DND-41 (cell line): ENCODE results near the gene EFR3B.

Experiments
- ATAC-seq: fragments of 200-7000 bp; cut with Tn5 transposase; 3 replicates; pipeline ENCODE4 v1.9.1; 2021; ENCODE audit warnings: low read depth; ENCODE audit not compliant: insufficient read depth
- DNase-seq: peaks from one replicate; pipeline ENCODE4 v3.0.0-alpha.2; 2020
- H2AFZ ChIP-seq: 2 replicates; pipeline ENCODE4 v1.6.0; 2012; ENCODE audit warnings: low read depth, low read length
- H3K27ac ChIP-seq: 2 replicates; pipeline ENCODE4 v1.5.1; 2012; ENCODE audit warnings: low read length, inconsistent platforms
- H3K27me3 ChIP-seq: fragments of 200-600 bp; sonication (generic); 2 replicates; pipeline ENCODE4 v1.6.0; 2012; ENCODE audit warnings: low read length, mild to moderate bottlenecking, inconsistent platforms; ENCODE audit not compliant: insufficient read depth, poor library complexity
- H3K36me3 ChIP-seq: 2 replicates; pipeline ENCODE4 v1.5.1; 2012; ENCODE audit warnings: low read length, inconsistent platforms; ENCODE audit not compliant: insufficient read depth
- H3K4me1 ChIP-seq: 2 replicates; pipeline ENCODE4 v1.5.1; 2012; ENCODE audit warnings: mild to moderate bottlenecking, low read length; ENCODE audit not compliant: insufficient read depth
- H3K4me2 ChIP-seq: 2 replicates; pipeline ENCODE4 v1.6.0; 2012; ENCODE audit warnings: mild to moderate bottlenecking, moderate library complexity, low read length, inconsistent platforms; ENCODE audit not compliant: insufficient read depth
- H3K4me3 ChIP-seq, 2 experiments: fragments of 200-600 bp in 1 of 2; shearing (Covaris generic) in 1 of 2; 2 replicates each; pipeline ENCODE4 v1.5.1; 2012 to 2016; ENCODE audit warnings: inconsistent platforms in 2 of 2, low read length in 2 of 2, mild to moderate bottlenecking in 2 of 2, low read depth in 1 of 2, moderate library complexity in 1 of 2
- H3K79me2 ChIP-seq: 2 replicates; pipeline ENCODE4 v1.6.0; 2012; ENCODE audit warnings: low read length, inconsistent platforms; ENCODE audit not compliant: insufficient read depth
- H3K9ac ChIP-seq: 2 replicates; pipeline ENCODE4 v1.6.0; 2012; ENCODE audit warnings: low read depth, mild to moderate bottlenecking, inconsistent platforms, low read length, moderate library complexity
- H3K9me3 ChIP-seq: 2 replicates; pipeline ENCODE4 v1.5.1; 2012; ENCODE audit warnings: low read length, moderate library complexity, mild to moderate bottlenecking, inconsistent platforms; ENCODE audit not compliant: insufficient read depth, severe bottlenecking
- H4K20me1 ChIP-seq: 2 replicates; pipeline ENCODE4 v1.6.0; 2012; ENCODE audit warnings: low read length; ENCODE audit not compliant: insufficient read depth
- CTCF ChIP-seq: IDR thresholded peaks from 2 replicates; pipeline ENCODE4 v1.5.1; 2012; ENCODE audit warnings: borderline replicate concordance, low read length, moderate library complexity, mild to moderate bottlenecking; ENCODE audit not compliant: poor library complexity, severe bottlenecking; ENCODE audit errors: extremely low read depth
- EZH2 ChIP-seq: IDR thresholded peaks from 3 replicates; pipeline ENCODE4 v1.6.1; 2012; ENCODE audit warnings: borderline replicate concordance, low read depth, mild to moderate bottlenecking, moderate library complexity, low read length, inconsistent platforms; ENCODE audit not compliant: severe bottlenecking

The EFR3B gene

DNA sequence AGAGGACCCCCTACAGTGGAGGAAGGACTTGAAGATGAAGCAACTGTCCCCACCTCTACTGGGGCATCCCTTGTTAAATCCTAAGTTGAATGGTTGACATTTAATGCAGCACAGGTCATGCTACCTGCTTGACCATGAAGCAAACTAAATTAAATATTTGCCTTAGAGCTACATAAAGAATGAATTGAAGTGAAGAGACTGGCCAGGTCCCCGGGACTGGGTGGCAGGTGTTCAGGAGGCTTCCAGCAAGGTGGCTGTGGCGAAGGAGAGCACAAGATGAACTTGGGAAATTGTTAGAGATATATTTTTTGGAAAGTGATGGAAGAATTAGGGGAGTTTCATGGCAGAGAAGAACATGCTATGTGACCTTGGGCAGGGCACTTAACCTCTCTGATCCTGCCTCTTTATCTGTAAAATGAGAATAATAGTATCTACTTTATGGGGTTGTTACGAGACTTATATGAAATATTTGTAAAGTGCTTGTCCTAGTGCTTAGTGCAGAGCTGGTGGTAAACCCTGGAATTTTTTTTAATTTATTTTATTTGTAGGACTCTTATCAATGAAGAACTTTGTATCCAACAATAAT is 37.3 kb downstream of the EFR3B start:
- H3K9ac ChIP-seq = no peak overlapping the region
- peaks cover 10% of the 10 kb centered on the region for H3K27me3 ChIP-seq
- H3K4me1 ChIP-seq = no peaks in the 10 kb centered on the region
- TF ChIP-seq CTCF (no peak), EZH2 (no peak)
- no peak overlapping the region for H3K4me2 ChIP-seq
- no peaks in the 10 kb centered on the region for H4K20me1 ChIP-seq
- H3K4me3 ChIP-seq = no peak overlapping the region
- ATAC-seq = no peak
- no peak overlapping the region for H2AFZ ChIP-seq
- H3K36me3 ChIP-seq = no peaks in the 10 kb centered on the region
- no peaks in the 10 kb centered on the region for H3K9me3 ChIP-seq
- H3K27ac ChIP-seq = no peak overlapping the region
- H3K79me2 ChIP-seq = no peaks in the 10 kb centered on the region
- no peak for DNase-seq

DNA sequence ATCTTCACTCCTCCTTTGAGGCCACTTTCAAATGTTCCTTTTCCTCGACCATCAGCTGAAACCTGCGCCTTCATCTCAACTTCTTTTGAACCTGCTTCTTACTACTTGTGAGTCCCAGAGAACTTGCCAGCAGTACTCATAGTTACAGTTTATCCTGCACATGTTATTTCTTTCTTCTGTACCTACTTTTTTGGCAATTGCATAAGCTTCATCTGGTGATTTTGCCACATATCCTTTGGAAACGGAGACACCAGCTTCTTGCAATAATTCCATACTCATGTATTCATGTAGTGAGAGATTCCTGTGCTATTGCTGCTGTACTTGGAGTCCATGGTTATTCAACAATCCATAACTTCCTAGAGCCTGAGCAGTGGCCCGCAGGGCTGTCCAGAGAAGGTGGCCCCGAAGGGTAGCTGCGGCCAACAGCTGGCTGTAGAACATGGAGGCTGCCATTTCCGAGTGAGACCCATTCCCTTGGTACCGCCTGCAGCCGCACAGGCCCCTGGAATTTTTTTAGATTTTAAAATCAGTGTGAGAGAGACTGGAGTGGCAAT is 39.4 kb downstream of the EFR3B start:
- peaks cover 10% of the 10 kb centered on the region for H3K27me3 ChIP-seq
- no peaks in the 10 kb centered on the region for H3K4me1 ChIP-seq
- no peak overlapping the region for H3K27ac ChIP-seq
- no peak overlapping the region for H2AFZ ChIP-seq
- DNase-seq = no peak
- no peak overlapping the region for H3K4me2 ChIP-seq
- H3K9ac ChIP-seq = no peak overlapping the region
- no peak for ATAC-seq
- no peak for TF ChIP-seq CTCF
- no peak for TF ChIP-seq EZH2
- H3K36me3 ChIP-seq = no peaks in the 10 kb centered on the region
- H4K20me1 ChIP-seq = no peaks in the 10 kb centered on the region
- no peak overlapping the region for H3K4me3 ChIP-seq
- H3K9me3 ChIP-seq = no peaks in the 10 kb centered on the region
- no peaks in the 10 kb centered on the region for H3K79me2 ChIP-seq

- Histone ChIP-seq H3K4me1 (no peaks in the 10 kb centered on the region), H3K27ac (no peak overlapping the region), H2AFZ (no peak overlapping the region), H3K9ac (no peak overlapping the region), H3K79me2 (no peaks in the 10 kb centered on the region), H3K9me3 (no peaks in the 10 kb centered on the region), H3K4me2 (no peak overlapping the region), H3K4me3 (no peak overlapping the region), H3K36me3 (no peaks in the 10 kb centered on the region), H4K20me1 (no peaks in the 10 kb centered on the region), H3K27me3 (peaks cover 10% of the 10 kb centered on the region)
- TF ChIP-seq CTCF (no peak), EZH2 (no peak)
- ATAC-seq = no peak
- no peak for DNase-seq
Observed at GRCh38 chr2:25082002-25082622, 40.2 kb downstream of the EFR3B start.
